DOHH2 (cell line): ENCODE results near the gene RNF168.
"Not testable (repeated sequence)": the region's sequence is repeated elsewhere in the genome, so short reads cannot be mapped to it uniquely, and the experiment has no call there.

Source experiments
- H3F3A ChIP-seq: fragments of 200-600 bp; sonication (generic), shearing (Covaris generic); 2 replicates; pipeline ENCODE4 v1.6.0; 2016; ENCODE audit warnings: antibody characterized with exemption, mild to moderate bottlenecking; ENCODE audit not compliant: control insufficient read depth, insufficient read depth
- H3K27ac ChIP-seq: fragments of 200-600 bp; sonication (generic); 2 replicates; pipeline ENCODE4 v1.5.1; 2014; ENCODE audit warnings: low read depth, mild to moderate bottlenecking, low read length, moderate library complexity
- H3K27me3 ChIP-seq: fragments of 200-600 bp; sonication (generic); 2 replicates; pipeline ENCODE4 v1.6.1; 2014; ENCODE audit warnings: mild to moderate bottlenecking, low read length, mixed read lengths; ENCODE audit not compliant: control insufficient read depth
- H3K36me3 ChIP-seq: fragments of 200-600 bp; sonication (generic); 2 replicates; pipeline ENCODE4 v1.6.1; 2014; ENCODE audit warnings: mild to moderate bottlenecking, low read length, moderate library complexity, mixed read lengths; ENCODE audit not compliant: control insufficient read depth
- H3K4me1 ChIP-seq: fragments of 200-600 bp; sonication (generic); 2 replicates; pipeline ENCODE4 v1.6.1; 2014; ENCODE audit warnings: mild to moderate bottlenecking, low read length, mixed read lengths; ENCODE audit not compliant: control insufficient read depth
- H3K4me2 ChIP-seq: fragments of 200-600 bp; sonication (generic); 2 replicates; pipeline ENCODE4 v1.6.0; 2014; ENCODE audit warnings: mild to moderate bottlenecking, low read length, moderate library complexity
- H3K4me3 ChIP-seq: fragments of 200-600 bp; sonication (generic); 2 replicates; pipeline ENCODE4 v1.5.1; 2014; ENCODE audit warnings: mild to moderate bottlenecking, low read length, mixed read lengths
- H3K79me2 ChIP-seq: fragments of 200-600 bp; sonication (generic); 2 replicates; pipeline ENCODE4 v1.6.1; 2014; ENCODE audit warnings: mild to moderate bottlenecking, low read length, mixed read lengths; ENCODE audit not compliant: control insufficient read depth
- H3K9me2 ChIP-seq: fragments of 200-600 bp; sonication (generic); replicated peaks from 2 replicates; pipeline ENCODE4 v1.6.1; 2014; ENCODE audit warnings: mild to moderate bottlenecking, low read length, mixed read lengths; ENCODE audit not compliant: control insufficient read depth
- H3K9me3 ChIP-seq: fragments of 200-600 bp; sonication (generic); 2 replicates; pipeline ENCODE4 v1.6.1; 2014; ENCODE audit warnings: antibody characterized with exemption, low read length, mixed read lengths; ENCODE audit not compliant: control insufficient read depth, insufficient read depth
- H4K20me1 ChIP-seq: fragments of 200-600 bp; sonication (generic); 2 replicates; pipeline ENCODE4 v1.6.0; 2014; ENCODE audit warnings: low read depth, mild to moderate bottlenecking, antibody characterized with exemption, low read length, moderate library complexity; ENCODE audit not compliant: control insufficient read depth, insufficient read depth
- CTCF ChIP-seq: fragments of 200-600 bp; sonication (generic); IDR thresholded peaks from one replicate; pipeline ENCODE4 v1.5.1; 2014; ENCODE audit warnings: antibody characterized with exemption, mild to moderate bottlenecking, low read depth, low read length; ENCODE audit not compliant: poor library complexity, severe bottlenecking
- EZH2phosphoT487 ChIP-seq: fragments of 200-600 bp; sonication (generic); IDR thresholded peaks from 2 replicates; pipeline ENCODE4 v1.6.1; 2017; ENCODE audit warnings: borderline replicate concordance, mild to moderate bottlenecking, antibody characterized with exemption, low read length, moderate library complexity, mixed read lengths

RNF168 gene

DNA sequence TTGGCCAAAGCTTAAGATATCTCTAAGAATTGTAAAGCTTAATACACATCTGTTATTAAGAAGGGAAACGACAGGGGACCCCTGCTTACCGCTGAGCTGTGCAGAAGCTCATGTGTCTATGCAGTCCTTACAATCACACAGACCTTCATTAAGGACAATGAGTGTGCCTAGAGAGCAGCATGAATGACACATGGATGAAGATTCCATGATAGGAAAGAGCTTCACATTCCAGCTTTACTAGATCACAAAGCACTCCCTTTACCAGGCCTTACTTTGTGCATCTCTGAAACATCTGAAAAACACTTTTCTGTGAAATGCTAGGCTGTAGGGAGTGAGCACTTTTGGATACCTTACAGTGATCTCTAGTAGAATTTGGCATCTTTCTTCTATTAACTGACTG is 32.0 kb downstream of the RNF168 start:
- H3K9me3 ChIP-seq = no peaks in the 10 kb centered on the region
- H3K27ac ChIP-seq = no peak overlapping the region
- H3K4me1 ChIP-seq = no peaks in the 10 kb centered on the region
- no peak overlapping the region for H3K4me2 ChIP-seq
- no peak overlapping the region for H3K4me3 ChIP-seq
- no peaks in the 10 kb centered on the region for H3K9me2 ChIP-seq
- H3K79me2 ChIP-seq = no peaks in the 10 kb centered on the region
- no peaks in the 10 kb centered on the region for H3K27me3 ChIP-seq
- TF ChIP-seq CTCF (no peak), EZH2phosphoT487 (no peak)
- H4K20me1 ChIP-seq = no peaks in the 10 kb centered on the region; the same call in 1 of the 2 replicates
- H3F3A ChIP-seq = no peaks in the 10 kb centered on the region
- peaks cover 42% of the 10 kb centered on the region for H3K36me3 ChIP-seq

- not testable (repeated sequence) for H3K79me2 ChIP-seq, H3K9me2 ChIP-seq, H3K4me1 ChIP-seq, H3K4me3 ChIP-seq, H3K27ac ChIP-seq, H3K9me3 ChIP-seq, H3F3A ChIP-seq, H3K27me3 ChIP-seq, H3K4me2 ChIP-seq, H4K20me1 ChIP-seq
- peaks cover 41% of the 10 kb centered on the region for H3K36me3 ChIP-seq
Measured at GRCh38 chr3:196470182-196470581, 33.4 kb downstream of the RNF168 start.

- Histone ChIP-seq H3K27ac (no peak overlapping the region), H3K9me2 (no peaks in the 10 kb centered on the region)
- no peak for TF ChIP-seq EZH2phosphoT487
- no peak for TF ChIP-seq CTCF
Measured at GRCh38 chr3:196463804-196464203, 39.8 kb downstream of the RNF168 start.

DNA sequence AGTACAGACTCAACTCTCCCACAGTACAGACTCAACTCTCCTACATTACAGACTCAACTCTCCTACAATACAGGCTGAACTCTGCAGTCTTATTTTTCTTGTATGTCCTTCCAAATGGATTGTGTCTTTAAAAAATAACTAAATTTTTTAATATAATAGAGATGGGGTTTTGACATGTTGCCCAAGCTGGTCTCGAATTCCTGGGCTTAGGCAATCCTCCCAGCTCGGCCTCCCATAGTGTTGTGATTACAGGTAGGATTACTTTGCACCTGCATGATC is 40.2 kb downstream of the RNF168 start:
- H3K9me3 ChIP-seq = no peaks in the 10 kb centered on the region
- no peaks in the 10 kb centered on the region for H3K36me3 ChIP-seq
- H3K27ac ChIP-seq = no peak overlapping the region
- H3F3A ChIP-seq = no peaks in the 10 kb centered on the region
- no peaks in the 10 kb centered on the region; the same call in 1 of the 2 replicates for H3K27me3 ChIP-seq
- no peaks in the 10 kb centered on the region for H3K79me2 ChIP-seq
- no peaks in the 10 kb centered on the region; the same call in 1 of the 2 replicates for H4K20me1 ChIP-seq
- TF ChIP-seq EZH2phosphoT487 (no peak), CTCF (no peak)
- H3K4me3 ChIP-seq = no peak overlapping the region
- no peak overlapping the region for H3K4me2 ChIP-seq
- no peaks in the 10 kb centered on the region for H3K4me1 ChIP-seq
- no peaks in the 10 kb centered on the region for H3K9me2 ChIP-seq

More at GRCh38 chr3:196463804-196464203, 39.8 kb downstream of the RNF168 start:
- Histone ChIP-seq H3K4me1 (no peaks in the 10 kb centered on the region), H3K4me2 (no peak overlapping the region), H3K27me3 (no peaks in the 10 kb centered on the region; the same call in 1 of the 2 replicates), H3F3A (no peaks in the 10 kb centered on the region), H3K9me3 (no peaks in the 10 kb centered on the region), H3K79me2 (no peaks in the 10 kb centered on the region), H4K20me1 (no peaks in the 10 kb centered on the region; the same call in 1 of the 2 replicates), H3K4me3 (no peak overlapping the region), H3K36me3 (peaks cover 1% of the 10 kb centered on the region; the same call in 1 of the 2 replicates)

DNA sequence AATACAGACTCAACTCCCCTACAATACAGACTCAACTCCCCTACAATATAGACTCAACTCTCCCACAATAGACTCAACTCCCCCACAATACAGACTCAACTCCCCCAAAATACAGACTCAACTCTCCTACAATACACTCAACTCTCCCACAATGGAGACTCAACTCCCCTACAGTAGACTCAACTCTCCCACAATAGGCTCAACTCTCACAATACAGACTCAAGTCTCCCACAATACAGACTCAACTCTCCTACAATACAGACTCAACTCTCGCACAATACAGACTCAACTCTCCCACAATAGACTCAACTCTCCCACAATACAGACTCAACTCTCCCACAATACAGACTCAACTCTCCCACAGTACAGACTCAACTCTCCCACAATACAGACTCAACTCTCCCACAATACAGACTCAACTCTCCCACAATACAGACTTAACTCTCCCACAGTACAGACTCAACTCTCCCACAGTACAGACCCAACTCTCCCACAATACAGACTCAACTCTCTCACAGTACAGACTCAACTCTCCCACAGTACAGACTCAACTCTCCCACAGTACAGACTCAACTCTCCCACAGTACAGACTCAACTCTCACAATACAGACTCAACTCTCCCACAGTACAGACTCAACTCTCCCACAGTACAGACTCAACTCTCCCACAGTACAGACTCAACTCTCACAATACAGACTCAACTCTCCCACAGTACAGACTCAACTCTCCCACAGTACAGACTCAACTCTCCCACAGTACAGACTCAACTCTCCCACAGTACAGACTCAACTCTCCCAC is 40.7 kb downstream of the RNF168 start:
- not testable (repeated sequence) for H3K79me2 ChIP-seq

More for the DNA sequence above, 40.7 kb downstream of the RNF168 start:
- not testable (repeated sequence) for H3K9me3 ChIP-seq, H3K36me3 ChIP-seq, H3K27ac ChIP-seq, H3K4me1 ChIP-seq, H3F3A ChIP-seq, H4K20me1 ChIP-seq, H3K9me2 ChIP-seq, H3K4me2 ChIP-seq, H3K27me3 ChIP-seq, H3K4me3 ChIP-seq
